PC-9 (cell line): ENCODE results near the gene SPP2. TPM values are rescaled to one million over a fixed set of nuclear protein-coding genes. Genes with fewer than 3 reads are reported as not detected.

Source experiments
- BruUV-seq: library from RNA; stranded (reverse); fragments of 400-500 nt; replicated peaks from 2 replicates; lab custom pipeline; 2021; lab: Mats Ljungman, UMichigan
- CTCF ChIA-PET: fragments of 300-600 bp; sonication (Branson Sonifier 250); formaldehyde crosslinking; loops from one replicate; lab custom pipeline; 2022; ENCODE audit warnings: antibody characterized with exemption; lab: Charles Lee
- POLR2A ChIA-PET: fragments of 300-600 bp; sonication (Branson Sonifier 250); formaldehyde crosslinking; loops from one replicate; lab custom pipeline; 2022; ENCODE audit warnings: antibody characterized with exemption; ENCODE audit not compliant: unreplicated experiment; lab: Charles Lee
- DNase-seq, 2 experiments: peaks; one replicate each; pipeline versions ENCODE4 v3.0.0 to v3.0.0-alpha.2; 2015 to 2022; ENCODE audit warnings: mixed read lengths in 1 of 2
- H2AFZ ChIP-seq: fragments of 200-600 bp; sonication (generic); 2 replicates; pipeline ENCODE4 v1.8.1; 2017; ENCODE audit warnings: antibody characterized with exemption
- H3F3A ChIP-seq: fragments of 200-600 bp; sonication (generic); 2 replicates; pipeline ENCODE4 v1.8.1; 2017; ENCODE audit warnings: antibody characterized with exemption, mild to moderate bottlenecking, low read depth; ENCODE audit not compliant: insufficient read depth
- H3K27ac ChIP-seq: fragments of 200-600 bp; sonication (generic); 2 replicates; pipeline ENCODE4 v1.6.1; 2016; ENCODE audit warnings: mixed run types
- H3K27me3 ChIP-seq: fragments of 200-600 bp; sonication (generic); 2 replicates; pipeline ENCODE4 v1.6.1; 2016; ENCODE audit warnings: low read depth, mixed run types; ENCODE audit not compliant: insufficient read depth
- H3K36me3 ChIP-seq: fragments of 200-600 bp; sonication (generic); 2 replicates; pipeline ENCODE4 v1.6.1; 2016; ENCODE audit warnings: low read depth, mixed run types
- H3K4me1 ChIP-seq: fragments of 200-600 bp; sonication (generic); replicated peaks from 2 replicates; pipeline ENCODE4 v1.6.1; 2016; ENCODE audit warnings: mixed run types; ENCODE audit not compliant: insufficient read depth
- H3K4me2 ChIP-seq: fragments of 200-600 bp; sonication (generic); 2 replicates; pipeline ENCODE4 v1.6.1; 2017; ENCODE audit warnings: mixed run types
- H3K4me3 ChIP-seq: fragments of 200-600 bp; sonication (generic); 2 replicates; pipeline ENCODE4 v1.6.1; 2016; ENCODE audit warnings: mixed run types
- H3K79me2 ChIP-seq: fragments of 200-600 bp; sonication (generic); 2 replicates; pipeline ENCODE4 v1.6.1; 2017; ENCODE audit warnings: low read depth, mixed run types
- H3K9me2 ChIP-seq: fragments of 200-600 bp; sonication (generic); 2 replicates; pipeline ENCODE4 v1.8.1; 2017; ENCODE audit warnings: mild to moderate bottlenecking; ENCODE audit not compliant: insufficient read depth
- H3K9me3 ChIP-seq: fragments of 200-600 bp; sonication (generic); 2 replicates; pipeline ENCODE4 v1.8.1; 2016; ENCODE audit warnings: low read depth; ENCODE audit not compliant: insufficient read depth
- H4K20me1 ChIP-seq: fragments of 200-600 bp; sonication (generic); 2 replicates; pipeline ENCODE4 v1.8.1; 2017; ENCODE audit not compliant: insufficient read depth
- CTCF ChIP-seq: fragments of 200-600 bp; sonication (generic); conservative IDR thresholded peaks from 2 replicates; pipeline ENCODE4 v1.6.1; 2017; ENCODE audit warnings: mixed run types, antibody characterized with exemption, mild to moderate bottlenecking, moderate library complexity
- EZH2 ChIP-seq: fragments of 200-600 bp; sonication (generic); IDR thresholded peaks from 2 replicates; pipeline ENCODE4 v1.8.0; 2017; ENCODE audit warnings: antibody characterized with exemption, low read depth
- intact Hi-C: fragments of 100-400 bp; cut with micrococcal nuclease; formaldehyde crosslinking; loops from one replicate; pipeline ENCODE4 v1.10.0; 2022; ENCODE audit not compliant: unreplicated experiment
- total RNA-seq: library from RNA; stranded (reverse); gene quantifications from 2 replicates; pipeline ENCODE4 v1.2.3, GENCODE V29; 2021

Gene SPP2
- total RNA-seq, 1 experiment from 2014 or later, result not detected

GRCh38 chr2:234125451-234126145 is 75.1 kb downstream of the SPP2 start:
- no peak overlapping the region for H3K4me2 ChIP-seq
- H3K4me3 ChIP-seq, result no peak overlapping the region
- no peaks in the 10 kb centered on the region for H3F3A ChIP-seq
- no peak overlapping the region for H3K27ac ChIP-seq
- no peaks in the 10 kb centered on the region for H3K9me3 ChIP-seq
- POLR2A ChIA-PET, result interaction anchor here (0.5 to 0.7 kb wide), 2 partner anchors 143 to 363 kb away, joined by 5 to 6 read pairs; no protein-coding TSS in a partner anchor
- DNase-seq, result no peak
- no peak overlapping the region for H2AFZ ChIP-seq
- H3K27me3 ChIP-seq, result no peaks in the 10 kb centered on the region
- no peaks in the 10 kb centered on the region for H3K4me1 ChIP-seq
- no peaks in the 10 kb centered on the region for H3K36me3 ChIP-seq
- no peaks in the 10 kb centered on the region for H3K9me2 ChIP-seq
- H3K79me2 ChIP-seq, result no peaks in the 10 kb centered on the region
- no TSS peak for BruUV-seq
- intact Hi-C loops, result no loop called here
- TF ChIP-seq CTCF (no peak), EZH2 (no peak)
- CTCF ChIA-PET, result interaction anchor here (0.5 kb wide), 1 partner anchor 372 kb away, joined by 3 read pairs; no protein-coding TSS in a partner anchor
- no peaks in the 10 kb centered on the region for H4K20me1 ChIP-seq

GRCh38 chr2:234126146-234126470 is 75.6 kb downstream of the SPP2 start:
- intact Hi-C loops, result no loop called here
- CTCF ChIA-PET, result interaction anchor here (0.5 kb wide), 1 partner anchor 371 kb away, joined by 3 read pairs; no protein-coding TSS in a partner anchor
- Histone ChIP-seq H2AFZ (no peak overlapping the region), H3K27ac (no peak overlapping the region), H3K9me2 (no peaks in the 10 kb centered on the region), H4K20me1 (no peaks in the 10 kb centered on the region), H3K36me3 (no peaks in the 10 kb centered on the region), H3K9me3 (no peaks in the 10 kb centered on the region), H3K4me3 (no peak overlapping the region), H3K4me1 (no peaks in the 10 kb centered on the region), H3F3A (no peaks in the 10 kb centered on the region), H3K79me2 (no peaks in the 10 kb centered on the region), H3K4me2 (no peak overlapping the region), H3K27me3 (no peaks in the 10 kb centered on the region)
- TF ChIP-seq CTCF (no peak), EZH2 (no peak)
- no TSS peak for BruUV-seq
- no peak for DNase-seq
- POLR2A ChIA-PET, result interaction anchor here (0.5 kb wide), 1 partner anchor 364 kb away, joined by 6 read pairs; no protein-coding TSS in a partner anchor

Other genes with a start within 250 kb of the SPP2 start
- gene HJURP, start 196.2 kb upstream of the SPP2 start, total RNA-seq, result 109 TPM in 2 replicates
- gene TRPM8, start 133.3 kb upstream of the SPP2 start, total RNA-seq, result 0.48 and 2.1 TPM in 2 replicates